GM19025 (cell line): ENCODE data around the gene NTN1.
"Not testable (repeated sequence)": the region's sequence is repeated elsewhere in the genome, so short reads cannot be mapped to it uniquely, and the experiment has no call there.

ENCODE experiments used
- ATAC-seq: cut with Tn5 transposase; IDR thresholded peaks from one replicate; pipeline ENCODE4 v1.9.1; 2021; ENCODE audit warnings: mild to moderate bottlenecking, low read depth, moderate library complexity; ENCODE audit not compliant: unreplicated experiment

The NTN1 gene

GRCh38 chr17:9239793-9240658, 218.7 kb downstream of the NTN1 start:
- ATAC-seq: peak; percentile 68

DNA sequence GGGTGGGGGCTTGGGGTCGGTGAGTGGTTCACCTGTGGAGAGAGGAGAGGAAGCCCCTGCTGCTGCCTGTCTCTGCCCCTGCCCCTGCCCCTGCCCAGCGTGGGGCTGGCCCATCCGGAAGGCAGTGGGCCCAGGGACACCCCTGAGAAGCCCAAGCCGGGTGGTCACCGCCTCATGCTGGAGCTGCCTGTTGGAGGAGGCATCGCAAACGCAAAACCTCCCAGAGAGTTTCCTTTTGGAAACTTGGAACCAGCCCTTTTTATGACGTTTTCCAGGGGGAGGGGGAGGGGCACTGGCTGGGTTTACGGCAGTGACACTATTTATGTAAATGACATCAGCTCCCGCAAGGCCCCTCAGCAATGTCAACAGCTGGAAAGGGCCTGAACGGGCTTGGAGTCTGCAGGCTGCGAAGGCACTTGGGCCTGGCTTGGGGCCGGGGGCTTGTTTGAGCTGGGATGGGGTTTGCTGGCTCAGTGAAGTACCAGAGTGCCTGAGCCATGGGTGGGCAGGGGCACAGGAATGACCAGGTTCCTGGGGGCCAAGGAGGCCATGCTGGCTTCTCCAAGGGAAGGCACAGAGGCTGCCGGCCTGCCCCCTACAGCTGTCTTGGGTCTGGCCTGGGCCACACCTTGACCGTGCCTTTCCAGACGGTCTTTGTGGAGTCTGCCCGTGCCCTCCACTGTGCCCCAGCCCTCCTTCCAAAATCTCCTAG, 219.5 kb downstream of the NTN1 start:
- no peak for ATAC-seq

GRCh38 chr17:9241371-9241712, 220.0 kb downstream of the NTN1 start:
- ATAC-seq: no peak

GRCh38 chr17:9241774-9242496, 220.6 kb downstream of the NTN1 start:
- ATAC-seq: no peak

- no peak for ATAC-seq
These were observed 221.2 kb downstream of the NTN1 start for GRCh38 chr17:9242497-9242881.

GRCh38 chr17:9242983-9243382, 221.7 kb downstream of the NTN1 start:
- no peak for ATAC-seq

DNA sequence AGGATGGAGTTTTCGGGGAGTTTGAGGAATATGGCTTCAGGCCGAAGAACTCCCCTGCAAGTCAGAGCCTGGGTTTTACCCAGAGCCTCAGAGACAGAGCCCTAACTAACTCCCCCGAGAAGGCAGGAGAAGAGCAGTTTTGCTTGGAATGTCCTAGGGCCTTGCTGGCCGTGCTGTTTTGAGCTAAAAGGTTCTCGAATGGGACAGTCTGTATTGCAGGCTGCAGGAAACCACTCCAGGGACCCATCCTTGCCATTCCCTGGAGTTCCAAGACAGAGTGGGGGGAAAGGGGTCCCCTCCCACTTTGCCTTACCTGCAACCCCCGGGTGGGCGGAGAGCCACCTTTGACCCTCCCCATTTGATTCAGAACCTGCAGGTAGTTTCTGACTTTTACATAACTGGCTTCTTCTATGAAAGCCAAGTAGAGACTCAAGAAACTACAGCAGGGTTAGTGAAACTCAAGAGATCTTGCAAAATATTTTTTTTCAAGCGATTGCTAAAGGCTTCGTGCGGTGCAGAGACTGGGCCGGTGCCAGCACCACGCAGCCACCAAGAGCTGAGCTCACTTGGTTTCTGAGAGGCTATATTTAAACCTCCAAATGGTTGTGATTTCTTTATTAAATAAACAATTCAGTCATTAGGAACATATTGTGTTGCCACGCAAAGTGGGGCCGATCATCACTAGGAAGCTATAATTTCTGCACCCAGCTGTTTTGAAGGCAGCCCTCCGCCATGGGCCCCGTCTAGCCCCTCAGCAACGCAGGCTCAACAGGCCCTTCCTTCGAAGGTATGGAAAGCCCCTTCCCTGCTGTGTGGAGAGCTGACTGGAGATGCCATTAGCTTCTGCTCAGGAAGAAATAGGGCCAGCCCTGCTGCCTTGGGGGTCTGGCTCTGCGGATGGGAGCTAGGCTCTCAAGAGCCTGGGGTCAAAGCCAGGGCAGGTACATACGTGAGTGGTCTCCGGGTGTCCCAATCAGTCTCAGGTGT, 223.0 kb downstream of the NTN1 start:
- ATAC-seq: no peak

DNA sequence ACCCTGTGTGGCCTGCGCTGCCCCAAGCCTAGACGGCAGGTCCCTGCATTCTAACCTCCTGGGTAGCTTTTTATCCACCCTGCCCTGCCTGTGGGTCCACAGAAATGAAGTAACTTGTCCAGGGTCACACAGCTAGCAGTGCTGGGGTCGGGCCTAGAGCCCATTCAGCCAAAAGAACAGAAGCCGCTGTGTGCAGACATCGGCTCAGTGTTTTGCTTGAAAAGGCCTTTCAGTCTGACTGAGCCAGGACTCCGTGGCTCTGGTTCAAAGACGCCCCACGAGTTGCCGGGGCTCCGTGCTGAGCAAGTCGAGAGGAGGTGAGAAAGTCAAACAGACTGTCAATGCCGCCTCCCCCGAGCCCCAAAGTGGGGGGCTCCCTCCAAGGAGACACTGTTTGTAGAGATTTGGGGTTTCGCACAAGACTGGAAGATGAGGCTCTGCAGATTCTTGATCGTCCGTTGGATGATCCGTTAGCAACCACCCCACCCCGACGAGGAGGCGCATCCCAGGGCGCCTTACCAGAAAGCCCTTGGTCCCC, 226.2 kb downstream of the NTN1 start:
- no peak for ATAC-seq

GRCh38 chr17:9249245-9249953, 228.1 kb downstream of the NTN1 start:
- no peak for ATAC-seq

DNA sequence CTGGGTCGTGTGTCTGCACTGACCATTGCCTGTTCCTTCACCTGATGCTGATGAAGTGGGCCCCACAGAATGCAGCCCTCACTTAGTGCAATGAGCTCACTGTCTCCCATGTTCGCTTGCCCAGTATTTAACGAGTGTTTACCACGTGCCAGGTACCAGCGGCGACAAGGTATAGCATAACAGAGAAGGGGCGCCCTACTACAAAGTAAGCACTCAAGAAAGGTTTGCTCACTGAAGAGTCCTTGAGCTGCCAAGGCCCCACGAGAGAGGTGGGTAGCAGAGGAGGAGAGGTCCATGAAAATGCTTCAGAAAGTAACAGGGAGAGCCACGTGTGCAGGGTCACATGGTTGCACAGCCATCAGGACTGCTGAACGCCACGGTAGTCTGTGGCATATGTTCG, 230.0 kb downstream of the NTN1 start:
- ATAC-seq: no peak

DNA sequence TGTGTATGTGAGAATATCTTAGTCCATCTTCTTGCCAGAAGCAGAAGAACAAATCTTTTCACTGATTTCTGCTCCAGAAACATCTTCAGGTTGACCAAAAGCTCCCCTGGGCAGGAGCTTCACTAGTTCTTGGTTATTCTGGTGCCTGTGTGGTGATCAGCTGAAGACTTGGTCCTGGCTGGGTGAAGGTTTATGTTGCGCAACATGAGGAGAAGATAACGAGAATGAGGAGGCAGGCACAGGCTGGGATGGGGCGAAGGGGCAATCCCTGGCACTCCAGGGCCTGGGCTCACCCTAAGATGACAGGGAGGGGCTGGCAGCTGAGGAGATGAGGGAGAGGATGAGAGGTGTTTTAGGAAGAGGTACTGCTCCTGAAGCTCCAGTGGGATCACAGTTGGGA, 232.0 kb downstream of the NTN1 start:
- ATAC-seq: no peak

- ATAC-seq: no peak
These were observed 233.5 kb downstream of the NTN1 start for GRCh38 chr17:9254841-9255240.

- no peak for ATAC-seq
These were observed 234.5 kb downstream of the NTN1 start for GRCh38 chr17:9255833-9256232.

DNA sequence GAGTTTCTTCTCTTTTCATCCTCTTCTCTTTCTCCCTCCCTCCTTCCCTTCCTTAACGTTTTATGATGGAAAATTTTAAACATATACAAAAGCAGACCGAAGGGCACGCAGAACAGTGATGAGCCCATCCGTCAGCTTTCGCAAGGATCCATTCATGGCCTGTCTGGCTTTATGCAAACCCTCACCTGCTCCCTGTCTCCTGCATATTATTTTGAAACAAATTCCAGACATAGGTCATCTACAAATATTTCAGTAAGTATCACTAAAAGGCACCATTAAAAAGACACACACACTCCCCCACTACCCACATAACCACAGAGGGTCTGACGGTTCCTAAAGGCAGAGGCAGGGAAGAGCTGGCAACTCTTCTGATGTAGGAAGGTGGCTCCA, 235.0 kb downstream of the NTN1 start:
- no peak for ATAC-seq

GRCh38 chr17:9256751-9257629, 235.7 kb downstream of the NTN1 start:
- ATAC-seq: no peak

- not testable (repeated sequence) for ATAC-seq
These were observed 236.3 kb downstream of the NTN1 start for GRCh38 chr17:9257630-9257965.

DNA sequence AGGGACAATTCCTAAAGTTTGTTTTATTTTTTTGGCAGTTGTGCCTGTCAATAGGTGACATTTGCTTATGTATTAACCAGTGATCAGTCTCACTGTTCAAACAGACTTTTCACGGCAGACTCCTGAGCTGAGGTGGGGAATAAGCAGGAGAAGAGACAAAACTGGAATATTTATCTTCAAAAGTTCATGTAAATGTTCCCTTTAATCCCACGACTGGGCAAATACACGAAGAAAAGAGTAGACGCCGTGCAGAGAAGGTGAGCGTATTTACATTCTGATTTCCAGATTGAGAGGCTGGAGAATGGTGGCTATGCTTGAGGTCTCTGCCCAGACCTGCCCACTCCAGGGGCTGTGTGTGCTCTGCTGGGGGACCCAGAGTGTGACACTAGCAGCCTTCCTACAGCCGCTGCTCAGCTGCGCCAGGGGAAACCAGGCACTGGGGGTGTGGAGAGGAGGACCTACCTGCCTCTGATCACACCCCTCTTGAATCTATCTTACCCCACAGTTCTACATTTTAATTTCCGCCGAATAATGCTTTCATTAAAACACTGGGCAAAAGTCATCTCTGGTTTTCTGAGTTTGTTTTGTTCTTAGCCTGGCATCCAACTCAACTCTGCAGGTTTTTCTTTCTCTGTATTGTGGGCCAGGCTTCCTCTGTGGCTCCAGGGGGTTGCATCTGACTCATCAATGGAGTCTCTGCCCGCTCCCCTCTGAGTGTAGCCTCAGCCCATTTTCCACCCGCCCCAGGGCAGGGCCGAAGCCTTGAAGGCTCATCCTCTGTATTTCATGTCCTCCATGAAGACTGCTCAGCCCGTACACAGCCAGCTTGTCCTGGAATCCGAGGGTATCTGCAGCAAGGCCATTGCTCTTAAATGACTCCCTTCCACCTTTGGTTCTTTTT, 237.1 kb downstream of the NTN1 start:
- no peak for ATAC-seq

DNA sequence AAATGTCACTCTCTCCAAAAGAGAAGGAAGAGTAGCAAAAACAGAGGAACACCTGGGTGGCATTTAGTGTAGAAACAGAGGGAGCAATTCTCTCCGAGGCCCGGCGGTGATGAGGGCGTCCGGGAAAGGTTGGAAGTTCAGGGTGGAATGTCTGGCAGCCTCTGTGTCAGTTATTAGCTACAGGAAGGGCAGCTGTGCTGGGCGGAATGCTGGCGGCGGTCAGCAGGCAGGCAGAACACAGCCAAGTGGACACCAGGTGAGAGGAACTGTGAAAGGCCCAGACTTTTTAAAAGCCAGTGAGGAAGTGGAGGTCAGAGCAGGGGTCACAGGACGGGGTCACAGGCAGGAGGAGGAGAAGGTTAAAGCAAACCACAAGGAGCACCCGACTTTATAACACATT, 238.1 kb downstream of the NTN1 start:
- ATAC-seq: no peak
